PC-3 (cell line): ENCODE results near the gene CHRM4.
"Not testable (repeated sequence)": the region's sequence is repeated elsewhere in the genome, so short reads cannot be mapped to it uniquely, and the experiment has no call there.

Experiments used
- EZH2 ChIP-seq: fragments of 300-600 bp; sonication (generic); IDR thresholded peaks from one replicate; pipeline ENCODE4 v1.6.1; 2017; ENCODE audit warnings: antibody characterized with exemption, mild to moderate bottlenecking, low read length; ENCODE audit not compliant: unreplicated experiment
- EZH2phosphoT487 ChIP-seq: fragments of 300-600 bp; sonication (generic); IDR thresholded peaks from 2 replicates; pipeline ENCODE4 v1.6.1; 2018; ENCODE audit warnings: mild to moderate bottlenecking, antibody characterized with exemption, low read length, borderline replicate concordance
- TF ChIP-seq, protein P1 (sequence below): fragments of 300-600 bp; sonication (generic); conservative IDR thresholded peaks from 2 replicates; pipeline ENCODE4 v1.5.1; 2017; ENCODE audit warnings: antibody characterized with exemption, low read depth, mild to moderate bottlenecking, low read length

DNA sequence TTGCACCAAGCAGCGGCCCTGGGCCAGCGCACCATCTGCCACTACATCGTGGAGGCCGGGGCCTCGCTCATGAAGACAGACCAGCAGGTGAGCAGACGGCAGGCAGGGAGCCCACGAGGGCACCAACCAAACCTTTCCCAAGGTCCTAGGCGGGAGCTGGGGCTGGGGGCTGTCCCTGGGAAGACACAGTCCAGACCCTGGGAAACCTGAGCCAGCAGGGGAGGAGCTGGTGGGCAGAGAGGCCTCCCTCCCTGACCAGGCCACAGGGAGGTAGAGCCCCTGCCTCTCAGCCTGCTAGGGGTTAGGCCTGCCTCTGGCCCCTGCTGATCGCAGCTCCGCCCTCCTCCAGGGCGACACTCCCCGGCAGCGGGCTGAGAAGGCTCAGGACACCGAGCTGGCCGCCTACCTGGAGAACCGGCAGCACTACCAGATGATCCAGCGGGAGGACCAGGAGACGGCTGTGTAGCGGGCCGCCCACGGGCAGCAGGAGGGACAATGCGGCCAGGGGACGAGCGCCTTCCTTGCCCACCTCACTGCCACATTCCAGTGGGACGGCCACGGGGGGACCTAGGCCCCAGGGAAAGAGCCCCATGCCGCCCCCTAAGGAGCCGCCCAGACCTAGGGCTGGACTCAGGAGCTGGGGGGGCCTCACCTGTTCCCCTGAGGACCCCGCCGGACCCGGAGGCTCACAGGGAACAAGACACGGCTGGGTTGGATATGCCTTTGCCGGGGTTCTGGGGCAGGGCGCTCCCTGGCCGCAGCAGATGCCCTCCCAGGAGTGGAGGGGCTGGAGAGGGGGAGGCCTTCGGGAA, 11.9 kb downstream of the CHRM4 start:
- TF ChIP-seq, protein P1, sequence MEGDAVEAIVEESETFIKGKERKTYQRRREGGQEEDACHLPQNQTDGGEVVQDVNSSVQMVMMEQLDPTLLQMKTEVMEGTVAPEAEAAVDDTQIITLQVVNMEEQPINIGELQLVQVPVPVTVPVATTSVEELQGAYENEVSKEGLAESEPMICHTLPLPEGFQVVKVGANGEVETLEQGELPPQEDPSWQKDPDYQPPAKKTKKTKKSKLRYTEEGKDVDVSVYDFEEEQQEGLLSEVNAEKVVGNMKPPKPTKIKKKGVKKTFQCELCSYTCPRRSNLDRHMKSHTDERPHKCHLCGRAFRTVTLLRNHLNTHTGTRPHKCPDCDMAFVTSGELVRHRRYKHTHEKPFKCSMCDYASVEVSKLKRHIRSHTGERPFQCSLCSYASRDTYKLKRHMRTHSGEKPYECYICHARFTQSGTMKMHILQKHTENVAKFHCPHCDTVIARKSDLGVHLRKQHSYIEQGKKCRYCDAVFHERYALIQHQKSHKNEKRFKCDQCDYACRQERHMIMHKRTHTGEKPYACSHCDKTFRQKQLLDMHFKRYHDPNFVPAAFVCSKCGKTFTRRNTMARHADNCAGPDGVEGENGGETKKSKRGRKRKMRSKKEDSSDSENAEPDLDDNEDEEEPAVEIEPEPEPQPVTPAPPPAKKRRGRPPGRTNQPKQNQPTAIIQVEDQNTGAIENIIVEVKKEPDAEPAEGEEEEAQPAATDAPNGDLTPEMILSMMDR: not testable (repeated sequence)
- TF ChIP-seq EZH2phosphoT487, EZH2: not testable (repeated sequence)
